ENCODE measurements around the gene TARBP2.

The TARBP2 gene

GRCh38 chr12:53485955-53486735 is 14.9 kb upstream of the TARBP2 start (continued):
- TF ChIP-seq ZBTB11 (tag by site-specific recombination; conservative IDR thresholded peaks at IDR 0.05; ENCODE audit: low read depth): no peak
- TF ChIP-seq, protein P1, sequence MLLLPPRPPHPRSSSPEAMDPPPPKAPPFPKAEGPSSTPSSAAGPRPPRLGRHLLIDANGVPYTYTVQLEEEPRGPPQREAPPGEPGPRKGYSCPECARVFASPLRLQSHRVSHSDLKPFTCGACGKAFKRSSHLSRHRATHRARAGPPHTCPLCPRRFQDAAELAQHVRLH (tag by site-specific recombination; IDR thresholded peaks at IDR 0.05): no peak
- no peak for TF ChIP-seq ZXDB (tag by site-specific recombination; IDR thresholded peaks at IDR 0.05)
- TF ChIP-seq PRDM10 (tag by site-specific recombination; IDR thresholded peaks at IDR 0.05): peak; percentile 59
- no peak for TF ChIP-seq MYNN (tag by site-specific recombination; IDR thresholded peaks at IDR 0.05; ENCODE audit: borderline replicate concordance)
- no peak for TF ChIP-seq ZNF621 (tag by site-specific recombination; IDR thresholded peaks at IDR 0.05)
- no peak for TF ChIP-seq OVOL3 (tag by site-specific recombination; IDR thresholded peaks at IDR 0.05)
- no peak for TF ChIP-seq MZF1 (tag by site-specific recombination; IDR thresholded peaks at IDR 0.05; ENCODE audit: borderline replicate concordance)

- H3K36me3 ChIP-seq (ENCODE audit: control insufficient read depth in 2 of 2, insufficient read depth in 1 of 2, low read length in 2 of 2): peaks cover 3 to 60% of the 10 kb centered on the region in 2 experiments; a peak in 2 of 3 replicates
- no peak overlapping the region for H3K4me3 ChIP-seq (ENCODE audit: low read depth, low read length)
- no peaks in the 10 kb centered on the region for H3K4me1 ChIP-seq (ENCODE audit: control insufficient read depth, insufficient read depth, low read length)
- H3K27ac ChIP-seq (ENCODE audit: extremely low read depth, low read depth, low read length): 0 out of 2 replicates have a peak overlapping the region, but pooled peaks have one; percentile 10
- ChIA-PET POLR2A (interaction anchor here (1.3 kb wide), 1 partner anchor 14 kb away, joined by 4 read pairs; the partner anchor contains the start of gene TARBP2), CTCF (no interaction called here)
- H3K9me3 ChIP-seq (ENCODE audit: control insufficient read depth, insufficient read depth, low read depth, low read length): no peaks in the 10 kb centered on the region
- TF ChIP-seq GLIS2 (tag by site-specific recombination; IDR thresholded peaks at IDR 0.05): peak; percentile 41; the same call in 1 of the 2 replicates
- no peak for TF ChIP-seq BCL11B (tag by site-specific recombination; IDR thresholded peaks at IDR 0.05; ENCODE audit: low read depth)
- TF ChIP-seq, protein P2, sequence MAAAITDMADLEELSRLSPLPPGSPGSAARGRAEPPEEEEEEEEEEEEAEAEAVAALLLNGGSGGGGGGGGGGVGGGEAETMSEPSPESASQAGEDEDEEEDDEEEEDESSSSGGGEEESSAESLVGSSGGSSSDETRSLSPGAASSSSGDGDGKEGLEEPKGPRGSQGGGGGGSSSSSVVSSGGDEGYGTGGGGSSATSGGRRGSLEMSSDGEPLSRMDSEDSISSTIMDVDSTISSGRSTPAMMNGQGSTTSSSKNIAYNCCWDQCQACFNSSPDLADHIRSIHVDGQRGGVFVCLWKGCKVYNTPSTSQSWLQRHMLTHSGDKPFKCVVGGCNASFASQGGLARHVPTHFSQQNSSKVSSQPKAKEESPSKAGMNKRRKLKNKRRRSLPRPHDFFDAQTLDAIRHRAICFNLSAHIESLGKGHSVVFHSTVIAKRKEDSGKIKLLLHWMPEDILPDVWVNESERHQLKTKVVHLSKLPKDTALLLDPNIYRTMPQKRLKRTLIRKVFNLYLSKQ (tag by site-specific recombination; IDR thresholded peaks at IDR 0.05; ENCODE audit: borderline replicate concordance): no peak
- 0 out of 2 replicates have a peak, but pooled peaks have one; percentile 22 for TF ChIP-seq ZBTB48 (tag by site-specific recombination; IDR thresholded peaks at IDR 0.05)
- no peak for TF ChIP-seq ZNF155 (tag by site-specific recombination; IDR thresholded peaks at IDR 0.05)
- TF ChIP-seq PRDM6 (tag by site-specific recombination; IDR thresholded peaks at IDR 0.05): no peak
- 0 out of 2 replicates have a peak, but pooled peaks have one; percentile 22 for TF ChIP-seq ZNF600 (tag by site-specific recombination; IDR thresholded peaks at IDR 0.05)
- TF ChIP-seq YY2 (tag by site-specific recombination; IDR thresholded peaks at IDR 0.05): no peak
- TF ChIP-seq PRDM10 (tag by site-specific recombination; IDR thresholded peaks at IDR 0.05): peak; percentile 30
Measured at GRCh38 chr12:53486736-53487487, 14.2 kb upstream of the TARBP2 start.

All from HEK293 (cell line).